Activated CD4-positive, alpha-beta T cell treated with anti-CD3 and anti-CD28 coated beads, Interleukin-2, amount 50 U/mL, for 16 hours (primary cell): ENCODE data around the gene RTP2.

Experiments
- DNase-seq: peaks from one replicate; pipeline ENCODE4 v3.0.0-alpha.2; 2020

Gene RTP2

GRCh38 chr3:187738331-187739093, 36.2 kb upstream of the RTP2 start:
- peak; percentile 89 for DNase-seq

GRCh38 chr3:187738071-187738330, 35.6 kb upstream of the RTP2 start:
- DNase-seq: no peak

DNA sequence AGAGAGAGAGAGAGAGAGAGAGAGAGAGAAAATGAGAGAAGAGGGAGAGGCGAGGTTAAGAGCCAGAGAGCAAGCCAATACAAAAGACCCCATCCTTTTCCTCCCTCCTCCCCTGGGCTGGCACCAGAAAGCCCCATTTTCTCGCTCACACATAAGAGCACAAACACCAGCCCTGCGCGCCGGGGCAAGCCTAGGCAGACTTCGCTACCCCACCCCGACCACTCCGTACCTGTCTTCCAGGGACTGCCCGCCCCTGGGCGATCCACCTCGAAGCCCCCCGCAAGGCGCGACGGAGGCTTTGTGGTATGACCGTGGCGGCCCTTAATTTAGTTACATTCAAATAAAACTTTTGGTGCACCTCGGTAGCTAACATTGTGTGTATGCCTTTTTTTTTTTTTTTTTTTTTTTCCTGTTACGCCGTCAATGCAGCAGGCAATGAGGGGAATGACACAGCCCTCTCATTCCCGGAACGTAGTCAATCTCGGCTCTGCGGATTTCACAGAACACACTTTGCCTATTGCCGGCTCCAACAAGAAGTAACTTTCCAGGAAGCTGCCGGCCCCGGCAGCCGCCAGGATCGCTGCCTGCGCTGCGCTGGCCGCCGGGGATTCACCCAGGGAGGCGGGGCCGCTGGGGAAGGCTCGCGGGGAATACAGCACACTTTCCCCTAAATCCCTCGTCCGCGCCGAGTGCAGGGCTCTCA, 35.2 kb upstream of the RTP2 start:
- peak; percentile 62 for DNase-seq

- DNase-seq: no peak
These were observed 34.6 kb upstream of the RTP2 start for GRCh38 chr3:187737006-187737367.

DNA sequence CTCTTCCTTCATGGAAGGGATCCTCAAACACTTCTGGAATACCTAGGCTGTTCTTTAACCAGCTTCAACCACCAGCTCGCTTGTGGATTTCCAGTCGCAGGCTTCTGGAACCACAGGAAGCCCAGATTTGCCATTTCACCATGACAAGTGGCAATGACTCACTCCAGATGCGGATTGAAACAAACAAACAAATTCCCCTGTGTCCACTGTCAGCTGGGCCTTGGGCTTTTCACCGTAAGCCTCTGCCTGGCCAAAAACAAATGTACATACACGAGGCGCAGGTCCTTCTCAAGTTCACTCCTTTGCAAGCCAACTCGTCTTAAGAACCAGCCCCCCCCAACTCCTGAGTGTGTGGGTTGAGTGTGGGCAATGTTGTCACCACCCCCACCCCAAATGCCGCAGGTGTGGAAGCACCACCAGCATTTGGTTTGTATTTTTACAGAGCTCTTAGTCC, 34.1 kb upstream of the RTP2 start:
- peak; percentile 51 for DNase-seq

GRCh38 chr3:187735837-187736236, 33.5 kb upstream of the RTP2 start:
- DNase-seq: no peak

DNA sequence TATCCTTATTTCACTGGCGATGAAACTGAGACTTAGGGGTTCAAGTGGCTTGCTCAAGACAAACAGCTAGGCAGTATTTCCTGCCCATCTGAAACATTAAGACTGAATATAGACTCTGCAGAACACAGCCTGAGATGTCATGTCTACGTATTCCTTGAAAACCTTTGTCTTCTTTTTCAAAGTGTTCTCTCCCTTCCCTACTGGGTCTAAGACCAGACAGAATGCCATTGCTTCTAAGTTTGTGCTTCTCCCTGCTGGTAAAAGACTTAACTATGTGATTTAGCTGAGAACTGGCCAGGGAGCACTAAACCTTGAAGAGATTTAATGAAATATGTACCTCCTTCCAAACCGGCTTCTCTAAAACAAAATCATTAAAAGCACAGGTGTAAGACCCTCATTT, 33.0 kb upstream of the RTP2 start:
- no peak for DNase-seq

DNA sequence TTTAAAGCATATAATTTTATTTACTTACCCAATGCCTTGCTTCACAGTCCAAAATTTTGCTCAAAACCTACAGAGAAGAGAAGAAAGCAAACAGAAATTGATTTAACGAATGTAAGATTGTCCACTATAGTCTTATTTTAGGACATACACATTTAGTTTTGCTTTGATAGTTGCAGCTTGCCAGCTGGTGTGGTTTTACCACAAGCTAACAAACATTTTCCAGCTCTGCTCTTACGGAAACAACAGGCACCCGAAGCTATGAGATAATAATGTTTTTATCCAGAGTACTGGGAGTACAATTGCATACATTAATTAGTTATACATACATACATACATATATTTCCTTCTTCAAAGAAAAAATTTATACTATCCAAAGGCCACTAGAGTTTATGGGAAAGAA, 32.5 kb upstream of the RTP2 start:
- no peak for DNase-seq

DNA sequence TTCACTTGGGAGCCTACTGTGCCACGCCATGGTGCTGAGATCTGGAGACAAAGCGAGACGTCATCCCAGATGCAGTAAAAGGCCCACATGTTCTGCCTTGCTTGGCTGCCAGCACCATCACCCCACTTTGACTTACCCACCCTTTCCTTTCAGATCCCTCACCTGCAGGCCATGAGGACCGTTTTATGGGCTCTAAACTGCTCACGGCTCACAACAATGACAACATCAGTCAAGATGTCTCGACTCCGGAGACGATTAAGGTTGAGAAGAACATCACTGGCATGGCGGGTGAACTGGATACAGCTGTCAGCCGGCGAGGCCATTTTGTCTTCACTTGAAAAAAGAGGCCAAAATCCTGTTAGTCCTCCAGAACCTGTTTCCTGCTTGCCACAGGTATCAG, 31.0 kb upstream of the RTP2 start:
- DNase-seq: no peak

DNA sequence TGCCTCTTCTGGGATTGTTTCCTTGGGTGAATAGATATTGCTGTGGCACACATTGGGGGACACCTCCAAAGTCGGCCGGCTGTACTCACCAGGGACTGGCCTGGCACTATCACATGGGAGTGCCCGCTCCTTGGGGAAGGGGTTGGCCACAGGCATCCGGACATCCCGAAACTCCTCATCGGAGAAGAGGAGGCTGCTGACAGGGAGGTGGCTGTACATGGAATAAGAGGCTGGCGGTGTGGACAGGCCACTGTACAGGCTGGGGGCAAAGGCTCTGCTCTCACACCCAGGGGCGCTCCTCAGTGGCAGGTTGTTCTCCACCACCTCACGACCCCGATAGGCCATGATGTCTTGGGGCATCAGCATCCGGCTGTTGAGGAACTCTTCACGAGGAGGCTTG, 27.2 kb upstream of the RTP2 start:
- DNase-seq: no peak

- no peak for DNase-seq
These were observed 26.7 kb upstream of the RTP2 start for GRCh38 chr3:187728940-187729583.

- DNase-seq: no peak
These were observed 25.9 kb upstream of the RTP2 start for GRCh38 chr3:187728248-187728647.

DNA sequence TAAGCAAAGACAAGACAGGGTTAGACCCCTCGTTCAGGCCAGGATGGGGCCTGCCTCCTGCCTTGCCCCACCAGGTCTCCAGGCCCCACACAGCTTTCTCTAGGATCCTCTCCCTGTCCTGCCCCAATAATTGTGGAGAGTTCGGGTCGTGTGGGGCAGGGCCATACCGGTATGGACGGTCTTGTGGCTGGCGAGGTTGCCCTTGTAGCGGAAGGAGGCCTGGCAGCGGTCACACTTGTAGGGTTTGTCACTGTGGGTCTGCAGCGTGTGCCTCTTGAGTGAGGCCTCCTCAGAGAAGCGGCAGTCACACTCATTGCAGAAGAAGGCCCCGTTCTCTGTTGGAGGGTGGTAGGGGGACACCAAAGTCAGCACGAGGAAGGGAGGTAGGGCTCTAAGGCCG, 24.2 kb upstream of the RTP2 start:
- DNase-seq: no peak

- no peak for DNase-seq
These were observed 23.5 kb upstream of the RTP2 start for GRCh38 chr3:187725653-187726370.

DNA sequence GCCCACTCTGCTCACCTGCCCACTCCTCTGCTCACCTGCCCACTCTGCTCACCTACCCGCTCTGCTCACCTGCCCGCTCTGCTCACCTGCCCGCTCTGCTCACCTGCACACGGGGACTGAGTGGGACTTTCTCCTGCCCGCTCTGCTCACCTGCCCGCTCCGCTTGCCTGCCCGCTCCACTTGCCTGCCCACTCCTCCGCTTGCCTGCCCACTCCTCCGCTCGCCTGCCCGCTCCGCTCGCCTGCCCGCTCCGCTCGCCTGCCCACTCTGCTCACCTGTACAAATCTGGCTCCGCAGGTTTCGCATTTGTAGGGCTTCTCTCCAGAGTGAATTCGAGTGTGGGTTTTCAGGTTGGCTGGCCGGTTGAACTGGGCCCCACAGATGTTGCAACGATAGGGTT, 22.9 kb upstream of the RTP2 start:
- no peak for DNase-seq

DNA sequence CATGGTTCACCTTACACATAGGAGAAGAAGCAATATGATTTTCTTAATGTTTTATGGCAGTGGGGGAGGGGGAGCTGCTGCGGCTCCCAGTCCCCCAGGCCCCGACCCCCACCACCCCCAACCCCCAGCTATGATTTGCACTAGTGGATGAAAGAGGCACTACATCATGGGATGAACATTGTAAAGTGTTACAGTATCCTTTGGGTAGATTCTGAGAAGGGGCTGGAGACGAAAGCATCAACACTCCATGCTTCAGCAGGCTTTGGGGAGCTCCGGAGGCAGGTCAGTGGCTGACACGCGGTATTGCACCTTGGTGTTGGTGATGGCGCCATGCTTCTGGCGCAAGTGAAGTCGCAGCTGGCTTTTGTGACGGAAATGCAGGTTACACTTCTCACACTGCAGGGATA, 19.9 kb upstream of the RTP2 start:
- DNase-seq: no peak

- no peak for DNase-seq
These were observed 18.7 kb upstream of the RTP2 start for GRCh38 chr3:187721055-187721454.

DNA sequence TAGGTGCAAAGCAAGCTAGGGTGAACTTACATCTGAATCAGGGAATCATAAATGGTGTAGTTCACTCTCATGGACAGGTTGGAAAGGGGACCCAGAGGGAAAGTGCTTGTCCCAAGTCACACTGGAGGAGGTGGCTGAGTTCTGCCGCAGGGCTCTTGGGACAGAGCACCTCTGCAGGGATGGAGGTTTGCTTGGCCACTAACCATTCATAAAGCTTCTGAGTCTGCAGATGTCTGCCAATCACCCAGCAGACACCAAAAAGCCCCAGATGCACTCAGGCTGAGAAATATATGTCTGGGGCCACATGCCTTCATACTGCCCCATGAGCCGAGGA, 17.9 kb upstream of the RTP2 start:
- DNase-seq: no peak

DNA sequence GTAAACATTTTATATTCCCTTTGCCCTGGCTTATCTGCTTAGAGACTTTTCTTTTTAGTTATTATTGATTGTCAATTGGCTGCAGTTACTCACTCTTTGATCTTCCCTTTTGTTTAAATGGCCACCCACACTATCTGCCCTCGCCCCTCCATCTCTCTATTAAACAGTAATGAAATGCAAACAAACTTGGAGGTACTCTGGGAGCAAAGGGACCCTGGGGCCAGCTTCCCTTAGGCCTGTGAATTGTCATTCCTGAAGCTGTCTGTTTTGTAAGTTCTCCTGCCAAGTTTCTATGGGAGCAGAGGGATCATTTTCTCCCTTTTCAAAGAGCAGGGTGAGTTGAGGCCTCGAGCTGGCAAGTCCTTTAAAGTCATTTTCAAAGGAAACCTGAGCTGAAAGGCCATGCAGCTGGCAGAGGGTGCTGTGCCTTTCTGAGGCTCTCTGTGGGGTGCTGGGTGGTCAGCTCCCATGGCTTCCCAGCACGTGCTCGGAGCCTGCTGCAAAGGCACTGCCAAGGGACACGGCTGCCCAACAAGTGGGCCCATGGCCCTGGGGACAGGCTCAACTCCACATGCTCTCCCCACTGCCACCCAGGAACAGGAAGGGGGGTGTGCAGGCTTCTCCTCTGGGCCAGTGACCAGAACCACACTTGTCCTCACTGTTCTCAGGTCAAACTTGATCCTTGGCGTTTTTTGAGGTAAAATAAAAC, 17.4 kb upstream of the RTP2 start:
- no peak for DNase-seq

GRCh38 chr3:187718802-187719201, 16.4 kb upstream of the RTP2 start:
- no peak for DNase-seq

DNA sequence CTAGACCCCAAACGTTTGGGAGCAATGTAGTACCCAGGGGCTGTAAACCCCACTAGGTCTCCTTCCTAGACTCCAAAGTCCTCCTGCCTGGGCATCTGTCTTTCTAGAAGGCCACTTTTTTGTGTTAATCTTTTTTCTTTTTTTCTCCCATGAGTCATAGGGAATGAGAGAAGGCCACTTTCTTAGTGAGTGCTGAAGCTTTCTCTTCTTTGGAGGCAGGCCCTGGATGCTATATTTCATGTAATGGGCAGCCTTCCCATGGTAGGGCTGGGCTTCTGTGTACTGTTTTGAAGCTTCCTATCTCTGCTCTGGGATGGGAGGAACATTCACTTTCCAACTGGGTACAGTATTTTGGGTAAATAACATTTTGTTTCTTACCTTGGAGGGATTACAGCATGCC, 15.2 kb upstream of the RTP2 start:
- DNase-seq: no peak

DNA sequence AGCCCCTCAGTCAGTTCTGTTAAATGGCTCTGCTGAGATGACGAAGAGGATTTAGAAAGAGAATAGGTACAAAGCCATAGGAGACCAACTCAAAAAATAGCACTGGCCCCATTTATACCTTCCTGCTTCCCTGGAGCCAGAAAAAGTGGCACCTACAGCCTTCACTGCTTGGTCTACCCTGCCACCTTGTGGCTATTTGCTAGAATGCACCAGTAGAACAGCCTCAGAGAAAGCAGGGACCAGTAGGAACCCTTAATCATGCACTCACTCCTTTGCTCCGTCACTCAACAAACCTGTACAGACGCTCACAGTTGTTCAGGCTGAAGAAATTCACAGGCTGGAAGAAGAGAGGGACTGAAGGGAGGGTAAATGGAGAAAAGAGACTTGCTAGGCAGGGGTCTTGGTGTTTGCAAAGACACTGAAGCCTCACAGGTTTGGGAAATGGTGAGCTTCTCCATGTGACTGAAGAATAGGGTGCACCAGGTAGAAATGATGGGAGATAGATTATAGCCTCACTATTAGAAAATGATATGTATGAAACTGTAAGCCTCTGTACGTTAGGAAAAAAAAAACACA, 12.1 kb upstream of the RTP2 start:
- DNase-seq: peak; percentile 81

- peak; percentile 42 for DNase-seq
These were observed 11.1 kb upstream of the RTP2 start for GRCh38 chr3:187713504-187713903.
